Measurements from ENCODE around the gene PRDM16.
"Not testable (repeated sequence)": the region's sequence is repeated elsewhere in the genome, so short reads cannot be mapped to it uniquely, and the experiment has no call there.

Gene PRDM16

DNA sequence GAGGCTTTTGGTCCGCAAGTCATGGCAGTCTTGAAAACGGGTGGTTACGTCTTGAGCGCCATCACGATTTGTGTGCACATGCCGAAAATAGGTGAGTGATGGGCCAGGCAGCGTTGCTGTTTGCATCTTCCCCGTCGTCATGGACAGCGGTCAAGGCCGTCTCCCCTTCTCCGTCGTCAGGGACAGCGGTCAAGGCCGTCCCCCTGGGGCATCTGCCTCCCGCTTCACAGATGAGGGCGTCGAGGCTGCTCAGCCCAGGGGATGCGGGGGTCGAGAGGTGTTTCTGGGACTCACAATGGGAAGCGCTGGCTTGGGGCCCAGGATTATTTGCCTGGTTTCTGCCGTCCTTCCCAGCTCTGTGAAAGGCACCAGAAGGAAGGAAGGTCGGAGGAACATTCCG lies 162.2 kb downstream of the PRDM16 start:
- no peaks in the 10 kb centered on the region for H3K9me3 Mint-ChIP-seq
- no peak overlapping the region for H3K4me3 Mint-ChIP-seq
- H3K4me1 Mint-ChIP-seq (ENCODE audit: low read depth) = no peaks in the 10 kb centered on the region
- H3K27me3 Mint-ChIP-seq (ENCODE audit: low read depth) = no peaks in the 10 kb centered on the region
- H3K27ac Mint-ChIP-seq = no peak overlapping the region
- H3K36me3 Mint-ChIP-seq (ENCODE audit: low read depth) = no peaks in the 10 kb centered on the region

DNA sequence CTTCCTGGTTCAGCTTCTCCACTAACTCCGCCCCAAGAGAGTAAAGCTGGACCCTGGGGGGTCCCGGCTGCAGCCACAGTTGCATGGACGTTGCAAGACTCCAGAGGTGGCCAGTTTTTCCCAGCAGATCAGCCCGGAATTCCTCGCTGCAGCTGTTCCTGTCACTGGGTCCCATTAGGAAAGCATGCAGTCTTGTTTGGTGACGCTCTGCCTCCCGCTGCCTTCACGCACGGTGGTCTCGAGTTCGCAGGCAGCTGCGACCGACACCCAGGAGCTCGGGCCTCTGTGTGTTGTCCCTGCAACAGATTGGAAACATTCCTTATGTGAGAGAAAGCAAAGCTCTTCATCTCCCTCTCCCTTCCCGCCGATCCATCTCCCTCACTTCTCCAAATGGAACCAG lies 162.8 kb downstream of the PRDM16 start:
- H3K27ac Mint-ChIP-seq = no peak overlapping the region
- H3K4me1 Mint-ChIP-seq (ENCODE audit: low read depth) = no peaks in the 10 kb centered on the region
- H3K9me3 Mint-ChIP-seq = no peaks in the 10 kb centered on the region
- H3K27me3 Mint-ChIP-seq (ENCODE audit: low read depth) = no peaks in the 10 kb centered on the region
- H3K36me3 Mint-ChIP-seq (ENCODE audit: low read depth) = no peaks in the 10 kb centered on the region
- no peak overlapping the region for H3K4me3 Mint-ChIP-seq

DNA sequence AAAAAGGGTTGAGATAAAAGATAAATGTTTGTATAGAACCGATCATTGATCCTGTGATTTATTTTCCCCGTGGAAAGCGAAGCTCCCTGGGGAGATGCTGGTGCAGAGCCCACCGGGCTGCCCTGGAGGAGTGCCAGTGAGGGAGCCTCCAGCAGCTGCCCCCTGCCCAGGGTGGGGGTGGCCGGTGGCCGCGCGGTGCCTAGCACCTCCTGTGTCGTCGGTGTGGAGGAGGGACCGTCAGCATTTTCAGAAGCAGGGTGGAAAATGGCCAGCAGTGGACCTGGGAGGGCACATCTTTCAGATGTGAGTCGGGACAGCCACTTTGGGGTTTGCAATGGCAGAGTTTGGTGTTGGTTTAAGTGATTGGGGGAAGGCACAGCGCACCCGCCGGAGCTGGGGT lies 164.0 kb downstream of the PRDM16 start:
- H3K27me3 Mint-ChIP-seq (ENCODE audit: low read depth) = no peaks in the 10 kb centered on the region
- no peak overlapping the region for H3K4me3 Mint-ChIP-seq
- no peak overlapping the region for H3K27ac Mint-ChIP-seq
- no peaks in the 10 kb centered on the region for H3K9me3 Mint-ChIP-seq
- H3K36me3 Mint-ChIP-seq (ENCODE audit: low read depth) = no peaks in the 10 kb centered on the region
- no peaks in the 10 kb centered on the region for H3K4me1 Mint-ChIP-seq (ENCODE audit: low read depth)

DNA sequence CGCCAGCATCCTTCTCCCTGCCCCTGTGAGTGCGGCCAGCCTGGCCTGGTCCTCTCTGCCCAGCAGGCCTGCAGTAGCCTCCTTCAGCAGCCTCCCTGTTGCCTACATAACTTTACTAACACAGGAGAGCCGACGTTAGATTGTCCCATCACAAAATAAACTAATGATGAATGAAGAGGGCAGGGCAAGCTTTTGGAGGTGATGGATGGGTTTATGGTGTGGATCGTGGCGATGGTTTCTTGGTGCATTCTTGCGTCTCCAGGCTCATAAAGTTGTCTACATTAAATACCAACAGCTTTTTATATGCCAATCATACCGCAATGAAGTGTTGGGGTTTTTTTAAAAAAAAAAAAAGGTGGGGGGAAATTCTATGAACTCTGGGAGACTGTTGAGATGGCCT lies 164.5 kb downstream of the PRDM16 start:
- Mint-ChIP-seq H3K4me1 (ENCODE audit: low read depth) (no peaks in the 10 kb centered on the region), H3K9me3 (no peaks in the 10 kb centered on the region), H3K4me3 (no peak overlapping the region), H3K27ac (no peak overlapping the region), H3K27me3 (ENCODE audit: low read depth) (no peaks in the 10 kb centered on the region), H3K36me3 (ENCODE audit: low read depth) (no peaks in the 10 kb centered on the region)

DNA sequence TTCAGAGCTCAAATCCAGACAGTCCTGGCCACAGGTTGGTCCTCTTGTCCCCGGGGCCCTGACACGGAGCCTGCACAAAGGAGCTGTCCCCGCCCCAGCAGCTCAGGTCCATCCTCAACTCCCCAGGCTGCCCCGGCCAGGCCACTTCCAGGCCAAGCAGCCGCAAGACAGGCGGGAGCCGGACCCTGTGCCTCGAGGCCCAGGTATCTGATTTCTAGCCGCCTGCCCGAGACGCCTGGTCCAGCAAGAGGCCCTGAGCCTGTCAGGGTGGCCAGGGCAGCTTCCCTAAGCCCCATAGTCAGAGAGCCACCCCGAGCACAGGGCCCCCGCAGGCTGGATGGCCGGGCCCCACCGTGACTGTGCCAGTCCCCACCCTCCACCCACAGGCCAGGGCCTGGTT lies 165.3 kb downstream of the PRDM16 start:
- no peak overlapping the region for H3K27ac Mint-ChIP-seq

DNA sequence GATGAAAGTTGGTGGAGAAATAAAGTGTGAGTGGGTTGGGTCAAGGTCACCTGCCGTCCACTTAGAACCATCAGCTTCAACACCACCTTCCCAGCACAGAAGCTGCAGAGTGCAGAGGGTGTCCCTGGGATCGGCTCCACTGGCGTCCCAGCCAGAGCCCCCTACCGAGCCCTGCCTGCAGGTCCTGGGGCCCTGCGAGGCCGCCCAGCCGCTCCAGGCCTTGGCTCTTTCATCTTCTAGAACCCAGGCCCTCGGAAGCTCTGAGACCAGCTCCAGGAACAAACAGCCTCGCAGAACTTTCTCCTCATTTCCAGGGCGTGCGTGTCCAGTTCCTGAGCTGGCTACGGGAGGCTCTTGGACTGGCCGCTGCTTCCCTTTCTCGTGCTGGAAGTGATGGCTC lies 166.0 kb downstream of the PRDM16 start:
- Mint-ChIP-seq H3K36me3 (ENCODE audit: low read depth) (no peaks in the 10 kb centered on the region), H3K27ac (no peak overlapping the region), H3K9me3 (no peaks in the 10 kb centered on the region), H3K4me1 (ENCODE audit: low read depth) (no peaks in the 10 kb centered on the region), H3K27me3 (ENCODE audit: low read depth) (no peaks in the 10 kb centered on the region), H3K4me3 (no peak overlapping the region)

More for the DNA sequence above, 165.3 kb downstream of the PRDM16 start:
- no peaks in the 10 kb centered on the region for H3K27me3 Mint-ChIP-seq (ENCODE audit: low read depth)
- H3K4me1 Mint-ChIP-seq (ENCODE audit: low read depth) = no peaks in the 10 kb centered on the region
- H3K36me3 Mint-ChIP-seq (ENCODE audit: low read depth) = no peaks in the 10 kb centered on the region
- no peak overlapping the region for H3K4me3 Mint-ChIP-seq
- no peaks in the 10 kb centered on the region for H3K9me3 Mint-ChIP-seq

DNA sequence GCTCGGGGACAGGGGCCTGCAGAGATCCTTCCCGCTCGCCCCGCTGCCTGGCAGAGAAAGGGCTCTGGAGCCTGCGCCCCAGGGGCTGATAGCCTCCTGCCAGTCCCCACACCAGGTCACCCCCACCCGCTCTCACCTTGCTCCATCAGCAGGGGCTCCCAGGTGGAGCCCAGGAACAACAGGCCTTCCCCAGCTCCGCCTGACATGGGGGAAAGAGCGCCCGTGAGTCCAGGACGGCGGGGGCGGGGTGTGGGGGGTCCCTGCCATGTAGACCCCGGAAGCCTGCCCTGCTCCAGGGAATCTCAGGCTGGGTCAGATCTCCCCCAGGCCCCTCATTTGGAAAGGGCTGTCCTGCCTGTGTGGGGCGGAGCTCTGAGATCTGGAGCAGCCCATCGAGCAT lies 166.5 kb downstream of the PRDM16 start:
- H3K27ac Mint-ChIP-seq = no peak overlapping the region
- H3K9me3 Mint-ChIP-seq = no peaks in the 10 kb centered on the region
- no peaks in the 10 kb centered on the region for H3K4me1 Mint-ChIP-seq (ENCODE audit: low read depth)
- H3K36me3 Mint-ChIP-seq (ENCODE audit: low read depth) = no peaks in the 10 kb centered on the region
- no peak overlapping the region for H3K4me3 Mint-ChIP-seq
- H3K27me3 Mint-ChIP-seq (ENCODE audit: low read depth) = no peaks in the 10 kb centered on the region

DNA sequence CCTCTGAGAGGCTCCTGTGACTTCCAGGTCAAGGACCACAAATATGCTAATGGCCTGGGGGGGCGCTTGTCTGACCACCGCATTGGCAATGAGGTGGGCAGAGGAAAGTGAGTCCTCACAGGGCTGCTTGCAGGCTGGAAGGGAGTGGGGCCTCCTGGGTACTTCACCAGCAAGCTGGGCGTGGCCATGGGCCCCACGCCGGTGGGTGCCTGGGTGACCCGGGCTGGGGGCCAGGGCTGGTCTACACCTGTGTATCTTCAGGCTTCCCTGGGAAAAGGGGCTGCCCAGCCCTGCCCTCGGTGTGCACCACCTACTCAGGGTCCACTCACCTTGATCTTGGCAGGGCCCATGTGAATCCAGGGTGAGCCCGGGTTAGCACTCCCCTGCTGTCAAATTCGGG lies 167.4 kb downstream of the PRDM16 start:
- H3K9me3 Mint-ChIP-seq = no peaks in the 10 kb centered on the region

DNA sequence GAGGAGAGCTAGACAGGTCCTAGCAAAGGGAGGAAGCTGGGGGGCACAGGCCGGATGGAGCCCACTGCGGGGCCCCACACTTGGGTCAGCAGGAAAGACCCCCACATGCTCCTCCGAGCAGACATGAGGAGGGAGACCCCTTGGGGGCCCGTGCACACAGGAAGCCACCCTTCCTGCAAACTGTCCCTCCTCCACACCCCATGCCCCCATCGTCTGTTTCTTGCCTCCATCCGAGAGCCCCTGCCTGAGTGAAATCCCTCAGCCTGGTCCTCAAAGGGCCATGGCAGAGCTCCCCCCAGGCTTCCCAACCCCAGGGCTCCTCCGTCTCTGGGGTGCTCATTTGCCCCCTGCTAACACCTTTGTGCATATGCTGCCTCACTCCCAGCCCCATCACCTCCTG lies 168.0 kb downstream of the PRDM16 start:
- Mint-ChIP-seq H3K36me3 (ENCODE audit: low read depth) (no peaks in the 10 kb centered on the region), H3K9me3 (no peaks in the 10 kb centered on the region), H3K4me1 (ENCODE audit: low read depth) (no peaks in the 10 kb centered on the region), H3K4me3 (no peak overlapping the region), H3K27me3 (ENCODE audit: low read depth) (no peaks in the 10 kb centered on the region), H3K27ac (no peak overlapping the region)

More for the DNA sequence above, 167.4 kb downstream of the PRDM16 start:
- Mint-ChIP-seq H3K4me1 (ENCODE audit: low read depth) (no peaks in the 10 kb centered on the region), H3K36me3 (ENCODE audit: low read depth) (no peaks in the 10 kb centered on the region), H3K27ac (no peak overlapping the region), H3K27me3 (ENCODE audit: low read depth) (no peaks in the 10 kb centered on the region), H3K4me3 (no peak overlapping the region)

DNA sequence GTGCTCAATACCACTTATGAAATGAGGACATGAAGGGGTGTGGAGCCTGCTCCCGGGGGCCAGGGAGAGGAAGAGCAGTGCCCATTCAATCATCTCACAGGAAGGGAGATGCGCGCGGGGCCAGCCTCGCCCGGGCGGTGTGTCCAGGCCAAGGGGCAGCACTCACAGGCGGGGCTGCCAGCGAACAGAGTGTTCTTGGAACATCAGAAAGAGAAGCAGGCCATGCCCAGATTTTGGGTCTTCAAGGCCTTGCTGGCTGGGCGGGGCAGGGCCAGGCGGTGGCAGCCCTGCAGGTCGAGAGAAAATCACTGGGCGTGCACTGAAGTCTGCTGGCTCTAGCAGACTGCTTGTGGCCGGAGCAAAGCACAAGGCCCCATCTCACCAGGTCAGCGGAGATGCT lies 168.6 kb downstream of the PRDM16 start:
- H3K4me1 Mint-ChIP-seq (ENCODE audit: low read depth) = no peaks in the 10 kb centered on the region
- H3K9me3 Mint-ChIP-seq = no peaks in the 10 kb centered on the region
- H3K36me3 Mint-ChIP-seq (ENCODE audit: low read depth) = no peaks in the 10 kb centered on the region
- no peaks in the 10 kb centered on the region for H3K27me3 Mint-ChIP-seq (ENCODE audit: low read depth)
- H3K27ac Mint-ChIP-seq = no peak overlapping the region
- no peak overlapping the region for H3K4me3 Mint-ChIP-seq

DNA sequence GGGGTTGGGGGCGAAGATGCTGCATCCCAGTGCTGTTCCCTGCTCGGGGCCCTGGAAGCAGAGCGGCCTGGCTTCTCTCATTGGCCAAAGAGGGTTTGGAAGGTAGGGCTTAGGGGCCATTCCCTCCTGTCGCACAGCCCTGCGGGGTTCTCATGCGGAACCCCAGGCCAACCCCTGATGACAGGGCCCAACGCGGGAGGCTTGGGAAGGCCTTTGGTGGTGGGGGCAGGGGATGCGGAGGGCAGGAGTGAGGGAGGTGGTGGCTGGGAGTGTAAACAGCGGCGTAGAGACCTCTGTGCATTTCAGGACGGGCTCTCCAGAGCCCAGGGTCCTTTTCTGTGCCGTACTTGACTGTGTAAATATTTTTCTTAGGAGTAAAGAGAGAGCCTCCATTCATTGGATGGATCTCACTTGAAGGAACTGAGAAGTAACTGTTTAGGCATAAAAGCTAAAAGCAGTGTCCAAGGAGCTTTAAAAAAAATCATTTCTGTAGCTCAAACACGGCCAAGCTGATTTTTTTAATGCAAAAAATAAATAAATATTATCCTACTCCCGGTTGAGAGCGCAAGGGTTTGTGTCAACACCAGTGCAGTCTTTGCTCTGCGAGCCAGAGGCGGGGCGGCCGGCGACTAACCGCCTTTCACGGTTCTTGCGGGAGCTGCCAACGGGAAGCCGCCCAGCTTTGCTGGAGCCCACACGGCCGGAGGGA lies 169.1 kb downstream of the PRDM16 start:
- Mint-ChIP-seq H3K4me3 (no peak overlapping the region), H3K9me3 (no peaks in the 10 kb centered on the region), H3K27me3 (ENCODE audit: low read depth) (no peaks in the 10 kb centered on the region), H3K36me3 (ENCODE audit: low read depth) (no peaks in the 10 kb centered on the region), H3K4me1 (ENCODE audit: low read depth) (no peaks in the 10 kb centered on the region), H3K27ac (no peak overlapping the region)

DNA sequence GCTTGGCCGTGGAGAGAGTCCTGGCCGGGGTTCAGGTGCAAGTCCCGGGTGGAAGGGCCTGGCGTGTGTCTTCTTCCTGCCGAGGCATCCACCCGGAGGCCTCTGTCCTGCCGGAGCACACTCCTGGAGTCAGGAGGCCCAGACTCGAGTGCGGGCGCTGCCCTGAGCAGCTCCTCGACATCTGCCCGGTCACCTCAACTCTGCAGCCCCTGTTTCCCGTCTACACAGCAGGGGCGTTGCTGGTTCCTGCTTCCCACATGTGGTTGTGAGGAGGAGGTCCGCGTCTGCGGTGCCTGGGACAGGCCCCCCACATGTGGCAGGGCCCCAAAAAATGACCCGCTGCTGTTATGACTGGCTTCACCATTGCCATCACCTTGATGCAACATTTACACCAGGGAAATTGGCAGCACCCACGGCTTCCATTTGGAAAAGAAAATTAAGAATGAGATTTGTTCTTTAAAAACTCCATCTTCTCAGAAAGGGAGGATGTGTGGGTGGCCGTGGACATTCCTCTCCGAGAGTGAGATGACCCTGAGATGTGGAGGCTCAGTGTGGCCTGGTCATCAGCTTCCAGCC lies 169.8 kb downstream of the PRDM16 start:
- H3K4me1 Mint-ChIP-seq (ENCODE audit: low read depth) = no peaks in the 10 kb centered on the region
- no peak overlapping the region for H3K27ac Mint-ChIP-seq
- no peaks in the 10 kb centered on the region for H3K27me3 Mint-ChIP-seq (ENCODE audit: low read depth)
- no peaks in the 10 kb centered on the region for H3K9me3 Mint-ChIP-seq
- H3K4me3 Mint-ChIP-seq = no peak overlapping the region
- no peaks in the 10 kb centered on the region for H3K36me3 Mint-ChIP-seq (ENCODE audit: low read depth)

DNA sequence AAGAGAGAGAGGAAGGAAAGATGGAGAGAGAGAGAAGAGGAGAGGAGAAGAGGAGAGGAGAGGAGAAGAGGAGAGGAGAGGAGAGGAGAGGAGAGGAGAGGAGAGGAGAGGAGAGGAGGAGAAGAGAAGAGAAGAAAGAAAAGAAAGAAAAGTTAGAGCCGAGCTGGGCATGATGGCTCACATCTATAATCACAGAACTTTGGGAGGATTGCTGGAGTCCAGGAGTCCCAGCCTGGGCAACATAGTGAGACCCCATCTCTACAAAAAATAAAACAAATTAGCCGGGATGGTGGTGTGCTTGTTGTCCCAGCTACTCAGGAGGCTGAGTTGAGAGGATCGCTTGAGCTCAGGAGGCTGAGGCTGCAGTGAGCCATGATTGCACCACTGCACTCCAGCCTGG lies 171.0 kb downstream of the PRDM16 start:
- H3K36me3 Mint-ChIP-seq (ENCODE audit: low read depth); H3K27me3 Mint-ChIP-seq (ENCODE audit: low read depth); H3K27ac Mint-ChIP-seq; H3K9me3 Mint-ChIP-seq; H3K4me3 Mint-ChIP-seq; H3K4me1 Mint-ChIP-seq (ENCODE audit: low read depth): not testable (repeated sequence)

DNA sequence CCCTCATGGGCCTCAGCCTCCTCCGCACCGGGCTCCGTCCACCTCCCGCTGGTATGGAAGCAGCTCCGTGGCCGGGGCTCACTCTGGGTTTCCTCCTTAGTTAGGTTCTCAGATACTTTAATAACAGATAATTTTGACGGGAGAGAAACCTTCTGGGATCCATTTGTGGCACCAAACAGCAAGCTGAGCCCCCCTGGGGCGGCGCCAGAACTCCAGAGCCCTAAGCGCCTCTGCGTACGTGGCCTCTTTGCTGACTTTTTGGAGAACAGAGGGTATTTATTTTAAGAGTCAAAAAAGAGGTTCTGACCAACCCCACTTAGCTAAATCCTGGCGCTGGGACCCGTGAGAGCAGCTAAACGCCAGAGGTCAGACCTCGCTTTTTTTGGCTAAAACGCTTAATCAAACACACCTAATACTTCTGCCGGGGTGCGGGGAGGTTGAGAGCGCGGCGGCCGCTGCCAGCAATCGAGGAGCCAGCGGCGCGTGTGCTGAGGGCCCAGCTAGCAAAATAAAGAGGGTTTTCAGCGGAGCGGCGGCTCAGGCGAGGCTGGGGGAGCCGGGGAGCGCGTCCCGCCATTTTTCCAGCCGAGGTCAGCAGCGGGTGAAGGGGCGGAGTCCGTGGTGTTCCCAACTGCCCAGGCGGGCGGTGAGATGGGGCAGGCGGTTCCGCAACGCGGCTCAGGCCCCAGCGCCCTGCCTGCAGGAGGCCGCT lies 171.7 kb downstream of the PRDM16 start:
- H3K27me3 Mint-ChIP-seq (ENCODE audit: low read depth) = no peaks in the 10 kb centered on the region
- H3K27ac Mint-ChIP-seq = no peak overlapping the region
- no peaks in the 10 kb centered on the region for H3K4me1 Mint-ChIP-seq (ENCODE audit: low read depth)

DNA sequence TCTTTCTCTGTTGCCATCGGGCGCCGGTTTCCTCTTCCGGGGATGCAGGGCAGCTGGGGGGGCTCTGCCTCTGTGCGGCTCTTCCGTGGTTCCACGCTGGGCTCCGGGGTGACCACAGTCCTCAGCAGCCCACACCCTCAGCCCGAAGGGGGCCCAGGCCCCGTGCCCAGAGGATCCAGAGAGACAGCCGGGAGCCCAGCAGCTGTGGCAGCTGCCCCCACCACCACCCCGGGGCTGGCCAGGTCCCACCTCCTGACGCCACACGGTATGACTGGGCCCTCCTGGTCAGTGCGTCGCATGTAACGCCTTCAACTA lies 172.2 kb downstream of the PRDM16 start:
- Mint-ChIP-seq H3K4me1 (ENCODE audit: low read depth) (no peaks in the 10 kb centered on the region), H3K9me3 (no peaks in the 10 kb centered on the region), H3K36me3 (ENCODE audit: low read depth) (no peaks in the 10 kb centered on the region), H3K27ac (no peak overlapping the region), H3K4me3 (no peak overlapping the region), H3K27me3 (ENCODE audit: low read depth) (no peaks in the 10 kb centered on the region)

More for the DNA sequence above, 171.7 kb downstream of the PRDM16 start:
- Mint-ChIP-seq H3K36me3 (ENCODE audit: low read depth) (no peaks in the 10 kb centered on the region), H3K9me3 (no peaks in the 10 kb centered on the region), H3K4me3 (no peak overlapping the region)
